ENCODE results near the gene OXNAD1. TPM values are rescaled to one million over a fixed set of nuclear protein-coding genes. Genes with fewer than 3 reads are reported as not detected.

The OXNAD1 gene
- total RNA-seq, 1 experiment from 2014 or later: 6.6 TPM

- in situ Hi-C loops (cut with HindIII; ENCODE audit: low pct_unique_long_range_greater_than_20kb, low sequenced_read_pairs): no loop called here
- Histone ChIP-seq H3K36me3 (ENCODE audit: control insufficient read depth, insufficient read depth, low read length) (no peaks in the 10 kb centered on the region), H3K9me3 (ENCODE audit: control insufficient read depth, insufficient read depth, low read depth, low read length) (no peaks in the 10 kb centered on the region; the same call in 1 of the 2 replicates), H3K27ac (ENCODE audit: low read length) (no peak overlapping the region), H3K4me3 (ENCODE audit: low read depth in 2 of 2, low read length in 2 of 2) (no peak overlapping the region), H3K27me3 (ENCODE audit: control insufficient read depth, insufficient read depth, low read length) (no peaks in the 10 kb centered on the region), H3K4me1 (ENCODE audit: control insufficient read depth, insufficient read depth, low read length) (no peaks in the 10 kb centered on the region)
- TF ChIP-seq, protein P1, sequence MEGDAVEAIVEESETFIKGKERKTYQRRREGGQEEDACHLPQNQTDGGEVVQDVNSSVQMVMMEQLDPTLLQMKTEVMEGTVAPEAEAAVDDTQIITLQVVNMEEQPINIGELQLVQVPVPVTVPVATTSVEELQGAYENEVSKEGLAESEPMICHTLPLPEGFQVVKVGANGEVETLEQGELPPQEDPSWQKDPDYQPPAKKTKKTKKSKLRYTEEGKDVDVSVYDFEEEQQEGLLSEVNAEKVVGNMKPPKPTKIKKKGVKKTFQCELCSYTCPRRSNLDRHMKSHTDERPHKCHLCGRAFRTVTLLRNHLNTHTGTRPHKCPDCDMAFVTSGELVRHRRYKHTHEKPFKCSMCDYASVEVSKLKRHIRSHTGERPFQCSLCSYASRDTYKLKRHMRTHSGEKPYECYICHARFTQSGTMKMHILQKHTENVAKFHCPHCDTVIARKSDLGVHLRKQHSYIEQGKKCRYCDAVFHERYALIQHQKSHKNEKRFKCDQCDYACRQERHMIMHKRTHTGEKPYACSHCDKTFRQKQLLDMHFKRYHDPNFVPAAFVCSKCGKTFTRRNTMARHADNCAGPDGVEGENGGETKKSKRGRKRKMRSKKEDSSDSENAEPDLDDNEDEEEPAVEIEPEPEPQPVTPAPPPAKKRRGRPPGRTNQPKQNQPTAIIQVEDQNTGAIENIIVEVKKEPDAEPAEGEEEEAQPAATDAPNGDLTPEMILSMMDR (IDR thresholded peaks at IDR 0.05): no peak
- TF ChIP-seq SIN3A (IDR thresholded peaks at IDR 0.05; ENCODE audit: borderline replicate concordance, insufficient read depth, low read depth, low read length): no peak
- ChIA-PET POLR2A (no interaction called here), CTCF (no interaction called here)
- no TSS peak for BruUV-seq (replicated peaks)
- ATAC-seq (no peak), DNase-seq (ENCODE audit: low read depth, low spot score) (no peak)
- intact Hi-C loops (cut with micrococcal nuclease; ENCODE audit: unreplicated experiment): no loop called here
Measured at GRCh38 chr3:16332904-16333426, 68.0 kb downstream of the OXNAD1 start.

DNA sequence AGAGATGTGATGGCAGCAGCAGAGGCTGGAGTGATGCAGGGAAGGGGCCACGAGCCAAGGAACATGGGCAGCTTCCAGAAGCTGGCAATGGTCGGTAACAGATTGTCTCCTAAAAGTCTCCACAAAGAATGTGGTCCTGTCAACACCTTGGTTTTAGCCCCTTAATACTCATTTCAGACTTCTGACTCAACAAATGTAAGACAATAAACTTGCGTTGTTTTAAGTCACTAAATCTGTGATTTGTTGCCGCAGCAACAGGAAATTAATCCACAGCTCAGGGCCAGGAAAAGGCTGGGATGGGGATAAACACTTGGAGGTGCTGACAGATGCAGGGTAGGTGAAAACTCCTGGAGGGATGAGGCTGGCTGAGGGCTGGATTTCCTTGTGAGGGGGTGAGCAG, 69.9 kb downstream of the OXNAD1 start:
- Histone ChIP-seq H3K27me3 (ENCODE audit: control insufficient read depth, insufficient read depth, low read length) (no peaks in the 10 kb centered on the region), H3K4me1 (ENCODE audit: control insufficient read depth, insufficient read depth, low read length) (no peaks in the 10 kb centered on the region), H3K36me3 (ENCODE audit: control insufficient read depth, insufficient read depth, low read length) (no peaks in the 10 kb centered on the region), H3K27ac (ENCODE audit: low read length) (no peak overlapping the region), H3K9me3 (ENCODE audit: control insufficient read depth, insufficient read depth, low read depth, low read length) (no peaks in the 10 kb centered on the region; the same call in 1 of the 2 replicates), H3K4me3 (ENCODE audit: low read depth in 2 of 2, low read length in 2 of 2) (no peak overlapping the region)
- CTCF ChIA-PET: no interaction called here
- BruUV-seq (replicated peaks): no TSS peak
- intact Hi-C loops (cut with micrococcal nuclease; ENCODE audit: unreplicated experiment): no loop called here
- DNase-seq (ENCODE audit: low read depth, low spot score): no peak
- POLR2A ChIA-PET: interaction anchor here (0.6 kb wide), 1 partner anchor 22 kb away, joined by 4 read pairs; no protein-coding TSS in a partner anchor
- in situ Hi-C loops (cut with HindIII; ENCODE audit: low pct_unique_long_range_greater_than_20kb, low sequenced_read_pairs): no loop called here
- no peak for TF ChIP-seq TCF7L2 (IDR thresholded peaks at IDR 0.05; ENCODE audit: low read depth, low read length)
- no peak for ATAC-seq

- ChIA-PET POLR2A (no interaction called here), CTCF (no interaction called here)
- Histone ChIP-seq H3K4me1 (ENCODE audit: control insufficient read depth, insufficient read depth, low read length) (no peaks in the 10 kb centered on the region), H3K36me3 (ENCODE audit: control insufficient read depth, insufficient read depth, low read length) (no peaks in the 10 kb centered on the region), H3K4me3 (ENCODE audit: low read depth in 2 of 2, low read length in 2 of 2) (no peak overlapping the region), H3K9me3 (ENCODE audit: control insufficient read depth, insufficient read depth, low read depth, low read length) (no peaks in the 10 kb centered on the region; the same call in 1 of the 2 replicates), H3K27ac (ENCODE audit: low read length) (no peak overlapping the region), H3K27me3 (ENCODE audit: control insufficient read depth, insufficient read depth, low read length) (no peaks in the 10 kb centered on the region)
- intact Hi-C loops (cut with micrococcal nuclease; ENCODE audit: unreplicated experiment): no loop called here
- TF ChIP-seq, protein P1 (IDR thresholded peaks at IDR 0.05): no peak
- TF ChIP-seq TCF7L2 (IDR thresholded peaks at IDR 0.05; ENCODE audit: low read depth, low read length) (no peak), POLR2AphosphoS5 (IDR thresholded peaks at IDR 0.05; ENCODE audit: low read depth, low read length) (no peak)
- no TSS peak for BruUV-seq (replicated peaks)
- no peak for ATAC-seq
- DNase-seq (ENCODE audit: low read depth, low spot score): no peak
- in situ Hi-C loops (cut with HindIII; ENCODE audit: low pct_unique_long_range_greater_than_20kb, low sequenced_read_pairs): no loop called here
Measured at GRCh38 chr3:16335333-16335732, 70.3 kb downstream of the OXNAD1 start.
